H1 (cell line): ENCODE measurements around the gene VTI1B. TPM values are rescaled to one million over a fixed set of nuclear protein-coding genes. Genes with fewer than 3 reads are reported as not detected.

Experiments
- CTCF ChIA-PET: fragments of 300-600 bp; sonication (Branson Sonifier 250); formaldehyde crosslinking; loops from one replicate; lab custom pipeline; 2021; ENCODE audit not compliant: partially characterized antibody; lab: Charles Lee
- POLR2A ChIA-PET: fragments of 300-600 bp; sonication (Branson Sonifier 250); formaldehyde crosslinking; loops from one replicate; lab custom pipeline; 2021; ENCODE audit warnings: inconsistent platforms; ENCODE audit not compliant: partially characterized antibody; lab: Charles Lee
- DNase-seq, 2 experiments: peaks; one replicate each; pipeline versions ENCODE4 v3.0.0 to v3.0.0-alpha.2; 2010 to 2022; ENCODE audit warnings: low spot score in 2 of 2, low read depth in 1 of 2, mixed read lengths in 1 of 2
- FAIRE-seq: peaks from 2 replicates; lab custom pipeline; 2011; peaks lifted over from hg19 to GRCh38; lab: Jason Lieb, UNC
- H2AFZ ChIP-seq: 2 replicates; pipeline ENCODE4 v1.8.1; 2012; ENCODE audit warnings: low read length, inconsistent platforms
- H2AK5ac ChIP-seq: 2 replicates; pipeline ENCODE4 v1.6.1; 2013; ENCODE audit warnings: low read depth, low read length
- H2BK120ac ChIP-seq: replicated peaks from 2 replicates; pipeline ENCODE3; 2013; ENCODE audit warnings: low read depth, low read length, inconsistent platforms
- H2BK12ac ChIP-seq: 2 replicates; pipeline ENCODE4 v1.6.1; 2013; ENCODE audit warnings: low read depth, low read length
- H2BK15ac ChIP-seq: 2 replicates; pipeline ENCODE4 v1.6.1; 2013; ENCODE audit warnings: low read length
- H2BK20ac ChIP-seq: 2 replicates; pipeline ENCODE4 v1.6.1; 2013; ENCODE audit warnings: low read length
- H2BK5ac ChIP-seq: 2 replicates; pipeline ENCODE4 v1.6.1; 2013; ENCODE audit warnings: low read depth, low read length
- H3K14ac ChIP-seq: 2 replicates; pipeline ENCODE4 v1.6.1; 2013; ENCODE audit warnings: inconsistent platforms; ENCODE audit not compliant: insufficient read length
- H3K18ac ChIP-seq: 2 replicates; pipeline ENCODE4 v1.6.1; 2013; ENCODE audit warnings: low read length; ENCODE audit errors: extremely low read depth
- H3K23ac ChIP-seq: 2 replicates; pipeline ENCODE4 v1.6.1; 2013; ENCODE audit warnings: inconsistent platforms; ENCODE audit not compliant: insufficient read length
- H3K23me2 ChIP-seq: 2 replicates; pipeline ENCODE4 v1.6.1; 2013; ENCODE audit warnings: low read depth, low read length
- H3K27ac ChIP-seq: 2 replicates; pipeline ENCODE4 v1.6.1; 2011; ENCODE audit warnings: low read depth, low read length, inconsistent platforms
- H3K27me3 ChIP-seq, 4 experiments: replicated peaks in 1 of 4; 1 replicate in 1 of 4; 2 replicates in 3 of 4; pipeline versions ENCODE4 v1.6.1 to v1.8.1; 2011 to 2013; ENCODE audit warnings: low read length in 3 of 4, mild to moderate bottlenecking in 3 of 4, inconsistent platforms in 2 of 4, mixed read lengths in 2 of 4, moderate library complexity in 1 of 4; ENCODE audit not compliant: control insufficient read depth in 3 of 4, insufficient read depth in 3 of 4; ENCODE audit errors: extremely low read depth in 1 of 4
- H3K36me3 ChIP-seq, 4 experiments: 2 replicates each; pipeline versions ENCODE4 v1.6.1 to v1.8.1; 2011 to 2013; ENCODE audit warnings: mild to moderate bottlenecking in 4 of 4, low read length in 3 of 4, moderate library complexity in 2 of 4, control low read depth in 1 of 4, inconsistent platforms in 1 of 4; ENCODE audit not compliant: insufficient read depth in 4 of 4, control insufficient read depth in 2 of 4
- H3K4ac ChIP-seq: replicated peaks from 2 replicates; pipeline ENCODE3; 2013; ENCODE audit warnings: low read length, low read depth, mixed read lengths, inconsistent platforms; ENCODE audit not compliant: insufficient read length
- H3K4me1 ChIP-seq, 4 experiments: replicated peaks in 1 of 4; 1 replicate in 1 of 4; 2 replicates in 3 of 4; pipeline versions ENCODE4 v1.6.1 to v1.8.1; 2011 to 2013; ENCODE audit warnings: low read length in 3 of 4, inconsistent platforms in 2 of 4, mixed read lengths in 1 of 4; ENCODE audit not compliant: insufficient read depth in 4 of 4, control insufficient read depth in 3 of 4
- H3K4me2 ChIP-seq, 2 experiments: 2 replicates each; pipeline versions ENCODE4 v1.6.1 to v1.8.1; 2011 to 2013; ENCODE audit warnings: low read depth in 2 of 2, low read length in 2 of 2, control low read depth in 1 of 2, inconsistent platforms in 1 of 2, mild to moderate bottlenecking in 1 of 2; ENCODE audit not compliant: insufficient read depth in 1 of 2
- H3K4me3 ChIP-seq, 4 experiments: fragments of 200-600, 300-600 bp in 1 of 4; sonication (generic), shearing (Covaris generic), sonication (Bioruptor Twin) in 1 of 4; 2 replicates each; pipeline versions ENCODE4 v1.5.1 to v1.8.1; 2011 to 2016; ENCODE audit warnings: low read length in 4 of 4, low read depth in 3 of 4, control low read depth in 2 of 4, inconsistent platforms in 2 of 4, mild to moderate bottlenecking in 2 of 4, mixed read lengths in 1 of 4, moderate library complexity in 1 of 4; ENCODE audit not compliant: insufficient read depth in 2 of 4; ENCODE audit errors: extremely low read depth in 1 of 4
- H3K56ac ChIP-seq: replicated peaks from 2 replicates; pipeline ENCODE3; 2013; ENCODE audit warnings: low read depth, mild to moderate bottlenecking, mixed read lengths, low read length, inconsistent platforms; ENCODE audit not compliant: insufficient read length
- H3K79me1 ChIP-seq: 2 replicates; pipeline ENCODE4 v1.6.1; 2013; ENCODE audit warnings: low read depth, low read length, control low read depth
- H3K79me2 ChIP-seq, 2 experiments: 2 replicates each; pipeline versions ENCODE4 v1.6.1 to v1.8.1; 2012 to 2013; ENCODE audit warnings: low read length in 2 of 2, mild to moderate bottlenecking in 2 of 2, inconsistent platforms in 1 of 2; ENCODE audit not compliant: insufficient read depth in 2 of 2, control insufficient read depth in 1 of 2
- H3K9ac ChIP-seq, 4 experiments: replicated peaks in 1 of 4; 1 replicate in 1 of 4; 2 replicates in 3 of 4; pipeline versions ENCODE4 v1.6.1 to v1.8.1; 2011 to 2013; ENCODE audit warnings: low read depth in 3 of 4, low read length in 3 of 4, control low read depth in 2 of 4, mild to moderate bottlenecking in 2 of 4, moderate library complexity in 2 of 4, inconsistent platforms in 1 of 4; ENCODE audit errors: extremely low read depth in 1 of 4
- H3K9me3 ChIP-seq, 2 experiments: 2 replicates each; pipeline versions ENCODE4 v1.6.1 to v1.8.1; 2012 to 2013; ENCODE audit warnings: mild to moderate bottlenecking in 2 of 2, moderate library complexity in 2 of 2, control low read depth in 1 of 2, inconsistent platforms in 1 of 2, low read depth in 1 of 2, low read length in 1 of 2, mixed read lengths in 1 of 2; ENCODE audit not compliant: insufficient read depth in 2 of 2
- H4K20me1 ChIP-seq, 2 experiments: replicated peaks in 1 of 2; 2 replicates each; pipeline versions ENCODE3 to v1.8.1; 2011 to 2013; ENCODE audit warnings: inconsistent platforms in 2 of 2, low read length in 2 of 2, mild to moderate bottlenecking in 1 of 2; ENCODE audit not compliant: insufficient read depth in 2 of 2, control insufficient read depth in 1 of 2
- H4K5ac ChIP-seq: 2 replicates; pipeline ENCODE4 v1.6.1; 2013; ENCODE audit warnings: low read length, low read depth, mixed read lengths, inconsistent platforms; ENCODE audit not compliant: insufficient read length
- H4K8ac ChIP-seq: 2 replicates; pipeline ENCODE4 v1.8.0; 2013; ENCODE audit warnings: mild to moderate bottlenecking, moderate library complexity, low read length, inconsistent platforms; ENCODE audit not compliant: insufficient read depth; ENCODE audit errors: extremely low read depth
- H4K91ac ChIP-seq: replicated peaks from 2 replicates; pipeline ENCODE3; 2013; ENCODE audit warnings: low read length, mixed read lengths, inconsistent platforms; ENCODE audit not compliant: insufficient read length
- CHD1 ChIP-seq: IDR thresholded peaks from 2 replicates; pipeline ENCODE4 v1.6.1; 2012; ENCODE audit warnings: low read depth, low read length, improper control_type of control experiment
- CREB1 ChIP-seq: IDR thresholded peaks from 2 replicates; pipeline ENCODE4 v1.6.1; 2012; ENCODE audit warnings: inconsistent platforms
- CTCF ChIP-seq, 3 experiments: IDR thresholded peaks; 1 replicate in 2 of 3; 2 replicates in 1 of 3; pipeline versions ENCODE4 v1.5.1 to v1.6.1; 2011; ENCODE audit warnings: low read length in 3 of 3, mild to moderate bottlenecking in 3 of 3, inconsistent platforms in 2 of 3, low read depth in 1 of 3, moderate library complexity in 1 of 3; ENCODE audit not compliant: insufficient read depth in 1 of 3; ENCODE audit errors: control extremely low read depth in 1 of 3
- EGR1 ChIP-seq: IDR thresholded peaks from 2 replicates; pipeline ENCODE4 v1.6.1; 2011; ENCODE audit warnings: low read depth, low read length, borderline replicate concordance
- GABPA ChIP-seq: IDR thresholded peaks from 2 replicates; pipeline ENCODE4 v1.6.1; 2011; ENCODE audit warnings: mild to moderate bottlenecking, low read length, moderate library complexity, borderline replicate concordance; ENCODE audit not compliant: insufficient read depth
- HDAC2 ChIP-seq, 2 experiments: fragments of 300-600 bp in 1 of 2; sonication (generic) in 1 of 2; IDR thresholded peaks; 2 replicates each; pipeline ENCODE4 v1.6.1; 2011 to 2012; ENCODE audit warnings: low read depth in 2 of 2, low read length in 2 of 2, mild to moderate bottlenecking in 2 of 2, moderate library complexity in 2 of 2, borderline replicate concordance in 1 of 2, inconsistent platforms in 1 of 2
- MAFK ChIP-seq: IDR thresholded peaks from 2 replicates; pipeline ENCODE4 v1.6.1; 2012; ENCODE audit warnings: low read depth, mild to moderate bottlenecking, improper control_type of control experiment, low read length
- POLR2A ChIP-seq, 2 experiments: IDR thresholded peaks; 1 replicate in 1 of 2; 2 replicates in 1 of 2; pipeline ENCODE4 v1.6.1; 2011; ENCODE audit warnings: low read depth in 2 of 2, low read length in 2 of 2, mild to moderate bottlenecking in 2 of 2; ENCODE audit errors: control extremely low read depth in 1 of 2
- SAP30 ChIP-seq: fragments of 300-600 bp; sonication (generic); IDR thresholded peaks from 2 replicates; pipeline ENCODE4 v1.7.1; 2012; ENCODE audit warnings: low read length, moderate library complexity, mild to moderate bottlenecking, inconsistent platforms; ENCODE audit not compliant: insufficient read depth, insufficient replicate concordance
- SRF ChIP-seq: IDR thresholded peaks from 2 replicates; pipeline ENCODE4 v1.6.1; 2011; ENCODE audit warnings: mild to moderate bottlenecking, low read depth, low read length, moderate library complexity
- TBP ChIP-seq: IDR thresholded peaks from 2 replicates; pipeline ENCODE4 v1.6.1; 2011; ENCODE audit warnings: low read depth, low read length, improper control_type of control experiment
- WGBS, 2 experiments: shearing (Covaris generic) in 1 of 2; methylation state at CpG; one replicate each; pipeline versions ENCODE4 v1.1.6 to v1.1.7; 2013 to 2015; ENCODE audit warnings: low lambda C conversion rate in 2 of 2, mixed read lengths in 2 of 2, inconsistent platforms in 1 of 2, low coverage in 1 of 2, missing lambda C conversion rate in 1 of 2; ENCODE audit not compliant: insufficient replicate concordance in 2 of 2, insufficient coverage in 1 of 2, insufficient read length in 1 of 2; ENCODE audit errors: extremely low coverage in 1 of 2, missing lambda C conversion rate in 1 of 2; 5-methylcytosine and 5-hydroxymethylcytosine counted together
- polyA plus RNA-seq, 7 experiments: library from polyadenylated mRNA; depleted of rRNA in 3 of 7; stranded (reverse) in 5 of 7; unstranded in 2 of 7; fragments of >200 nt in 5 of 7; fragments of 200-250 nt in 2 of 7; gene quantifications; 1 replicate in 5 of 7; 2 replicates in 1 of 7; 4 replicates in 1 of 7; pipeline versions ENCODE4 v1.2.1 to v1.2.3, GENCODE V29; 2011 to 2013; ENCODE audit warnings: missing spikeins in 2 of 7, mixed read lengths in 2 of 7
- total RNA-seq: library from RNA; stranded (reverse); fragmentation: NEBNext Ultra II Directional; extraction: Animal tissue kit (Norgen Biotek cat#: 25700); gene quantifications from 2 replicates; pipeline ENCODE4 v1.2.1, GENCODE V29; 2021

The VTI1B gene
- total and polyA plus RNA-seq, 2 of the 8 experiments (the other 6 are each of a cell fraction or from before 2014, with no cell fraction given) = 28.1 to 98.7 TPM

- H3K23me2 ChIP-seq = no peaks in the 10 kb centered on the region; the same call in 1 of the 2 replicates
- no peak overlapping the region for H2BK20ac ChIP-seq
- H2BK15ac ChIP-seq = no peak overlapping the region
- no peaks in the 10 kb centered on the region for H3K27me3 ChIP-seq
- H3K18ac ChIP-seq = no peak overlapping the region
- H3K4me1 ChIP-seq = no peaks in the 10 kb centered on the region; a peak in 2 of 7 replicates
- H4K5ac ChIP-seq = peak overlapping the region; percentile 41
- TF ChIP-seq EGR1 (no peak), GABPA (no peak), TBP (no peak), SRF (no peak), CTCF (IDR thresholded peaks at IDR 0.05; ENCODE audit: control extremely low read depth in 1 of 3, insufficient read depth in 1 of 3, low read depth in 1 of 3, low read length in 3 of 3) (peak in 1 of 3 experiments; percentile 27; a peak in 1 of 4 replicates), CREB1 (no peak), HDAC2 (IDR thresholded peaks at IDR 0.05; ENCODE audit: borderline replicate concordance in 1 of 2, low read depth in 2 of 2, low read length in 2 of 2) (0 out of 4 replicates have a peak, but pooled peaks of 1 of the 2 experiments have one; percentile 25), MAFK (no peak), CHD1 (no peak), SAP30 (no peak), POLR2A (IDR thresholded peaks at IDR 0.05; ENCODE audit: control extremely low read depth in 1 of 2, low read depth in 2 of 2, low read length in 2 of 2) (no peak)
- TF ChIP-seq, all 59 proteins: peak for 2
- H4K91ac ChIP-seq = no peak overlapping the region
- no peak overlapping the region for H2BK5ac ChIP-seq
- H4K8ac ChIP-seq = peak overlapping the region; percentile 100
- H3K9me3 ChIP-seq = no peaks in the 10 kb centered on the region
- CTCF ChIA-PET = interaction anchor here (0.7 to 1.6 kb wide), 10 partner anchors 10 to 258 kb away, joined by 3 to 6 read pairs (median 3); no protein-coding TSS in a partner anchor
- H3K9ac ChIP-seq = peak overlapping the region; percentile 72 to 99 (median 95)
- H3K36me3 ChIP-seq = peaks cover 5 to 24% (median 10%) of the 10 kb centered on the region in 4 experiments
- H3K4me3 ChIP-seq = peak overlapping the region; percentile 77 to 96 (median 80)
- H3K79me1 ChIP-seq = peaks cover 2% of the 10 kb centered on the region; the same call in 1 of the 2 replicates
- H3K56ac ChIP-seq = peak overlapping the region; percentile 77
- peak overlapping the region; percentile 73; the same call in 1 of the 2 replicates for H2AFZ ChIP-seq
- peak overlapping the region; percentile 99; the same call in 1 of the 2 replicates for H3K27ac ChIP-seq
- no peak overlapping the region for H3K4ac ChIP-seq
- H3K23ac ChIP-seq = no peak overlapping the region
- WGBS, 2 experiments = 0% methylated on average over 18 of the region's 25 CpGs; no CpG with 5 or more reads in 1 of the 2 experiments
- peaks cover 3 to 43% of the 10 kb centered on the region in 2 experiments; a peak in 3 of 4 replicates for H3K79me2 ChIP-seq
- H3K14ac ChIP-seq = no peak overlapping the region
- no peak for FAIRE-seq
- H4K20me1 ChIP-seq = peaks cover 10 to 12% of the 10 kb centered on the region in 2 experiments
- H2BK12ac ChIP-seq = no peak overlapping the region
- H2AK5ac ChIP-seq = no peak overlapping the region
- peak in 1 of 2 experiments; percentile 85 for DNase-seq
- peak overlapping the region; percentile 67 to 74 for H3K4me2 ChIP-seq
- POLR2A ChIA-PET = interaction anchor here (0.8 to 3.9 kb wide), 4 partner anchors 13 to 54 kb away, joined by 3 to 21 read pairs (median 12); partner anchors contain the start of genes ARG2 and RDH11
- H2BK120ac ChIP-seq = no peak overlapping the region
These were observed 323 bp downstream of the VTI1B start for GRCh38 chr14:67674139-67674479.
